SK-N-SH treated with all-trans-retinoic acid at 6 μM for 48 hours (cell line): ENCODE results near the gene SLC12A9.

Experiments used
- ATAC-seq: fragments of 200-7000 bp; cut with Tn5 transposase; 3 replicates; pipeline ENCODE4 v1.9.1; 2020; ENCODE audit warnings: mild to moderate bottlenecking, moderate library complexity
- ARNTL ChIP-seq: fragments of 450-650 bp; formaldehyde crosslinking; IDR thresholded peaks from 2 replicates; pipeline ENCODE4 v1.5.0; 2020; ENCODE audit warnings: low read depth, mild to moderate bottlenecking, moderate library complexity, borderline replicate concordance
- BACH2 ChIP-seq: fragments of 250-450 bp; sonication (Bioruptor Pico); IDR thresholded peaks from 2 replicates; pipeline ENCODE4 v1.9.0; 2021; ENCODE audit warnings: mild to moderate bottlenecking, borderline replicate concordance
- CREB5 ChIP-seq: fragments of 250-450 bp; sonication (Bioruptor Pico); IDR thresholded peaks from 2 replicates; pipeline ENCODE4 v1.5.1; 2020; ENCODE audit warnings: low read depth, mild to moderate bottlenecking, moderate library complexity
- CSDC2 ChIP-seq: fragments of 250-450 bp; sonication (Bioruptor Pico); IDR thresholded peaks from 2 replicates; pipeline ENCODE4 v1.5.0; 2020; ENCODE audit warnings: mild to moderate bottlenecking, moderate library complexity
- CSRNP3 ChIP-seq: fragments of 250-450 bp; sonication (Bioruptor Pico); IDR thresholded peaks from 2 replicates; pipeline ENCODE4 v1.5.1; 2021; ENCODE audit warnings: mild to moderate bottlenecking, moderate library complexity
- ESRRG ChIP-seq: fragments of 250-450 bp; sonication (Bioruptor Pico); IDR thresholded peaks from 2 replicates; pipeline ENCODE4 v1.6.1; 2021; ENCODE audit warnings: mild to moderate bottlenecking
- GLIS3 ChIP-seq: fragments of 250-450 bp; sonication (Bioruptor Pico); IDR thresholded peaks from 2 replicates; pipeline ENCODE4 v1.5.0; 2020; ENCODE audit warnings: mild to moderate bottlenecking, moderate library complexity
- ISL1 ChIP-seq: fragments of 250-450 bp; sonication (Bioruptor Pico); IDR thresholded peaks from 2 replicates; pipeline ENCODE4 v2.1.2; 2022; ENCODE audit warnings: mild to moderate bottlenecking, moderate library complexity
- OSR1 ChIP-seq: fragments of 250-450 bp; sonication (Bioruptor Pico); IDR thresholded peaks from 2 replicates; pipeline ENCODE4 v1.8.0; 2022; ENCODE audit warnings: moderate library complexity, mild to moderate bottlenecking, inconsistent platforms
- PATZ1 ChIP-seq: fragments of 250-450 bp; sonication (Bioruptor Pico); IDR thresholded peaks from 2 replicates; pipeline ENCODE4 v1.8.0; 2020; ENCODE audit warnings: mild to moderate bottlenecking, moderate library complexity, borderline replicate concordance
- POU6F1 ChIP-seq: fragments of 250-450 bp; sonication (Bioruptor Pico); IDR thresholded peaks from 2 replicates; pipeline ENCODE4 v1.8.0; 2021; ENCODE audit warnings: low read depth, mild to moderate bottlenecking, moderate library complexity, borderline replicate concordance
- PPARA ChIP-seq: fragments of 250-450 bp; sonication (Bioruptor Pico); IDR thresholded peaks from 2 replicates; pipeline ENCODE4 v1.5.0; 2020; ENCODE audit warnings: mild to moderate bottlenecking, borderline replicate concordance
- RARB ChIP-seq: fragments of 250-450 bp; sonication (Bioruptor Pico); IDR thresholded peaks from 2 replicates; pipeline ENCODE4 v1.8.0; 2021; ENCODE audit warnings: mild to moderate bottlenecking, moderate library complexity
- SNAI2 ChIP-seq: fragments of 250-450 bp; sonication (Bioruptor Pico); IDR thresholded peaks from 2 replicates; pipeline ENCODE4 v1.5.0; 2020; ENCODE audit warnings: mild to moderate bottlenecking, moderate library complexity
- TCF4 ChIP-seq: fragments of 250-450 bp; sonication (Bioruptor Pico); IDR thresholded peaks from 2 replicates; pipeline ENCODE4 v1.8.0; 2021; ENCODE audit warnings: mild to moderate bottlenecking, moderate library complexity, borderline replicate concordance
- TOX ChIP-seq: fragments of 250-450 bp; sonication (Bioruptor Pico); IDR thresholded peaks from 2 replicates; pipeline ENCODE4 v1.8.0; 2021; ENCODE audit warnings: mild to moderate bottlenecking, moderate library complexity, borderline replicate concordance
- TSHZ2 ChIP-seq: fragments of 250-450 bp; sonication (Bioruptor Pico); IDR thresholded peaks from 2 replicates; pipeline ENCODE4 v1.5.0; 2020; ENCODE audit warnings: mild to moderate bottlenecking, moderate library complexity
- ZC3H10 ChIP-seq: fragments of 250-450 bp; sonication (Bioruptor Pico); IDR thresholded peaks from 2 replicates; pipeline ENCODE4 v1.5.1; 2021; ENCODE audit warnings: mild to moderate bottlenecking, moderate library complexity
- ZFP3 ChIP-seq: fragments of 250-450 bp; sonication (Bioruptor Pico); IDR thresholded peaks from 2 replicates; pipeline ENCODE4 v1.5.0; 2020; ENCODE audit warnings: mild to moderate bottlenecking, moderate library complexity
- ZFP30 ChIP-seq: fragments of 450-650 bp; formaldehyde crosslinking; IDR thresholded peaks from 2 replicates; pipeline ENCODE4 v1.5.0; 2022; ENCODE audit warnings: mild to moderate bottlenecking, moderate library complexity
- ZNF565 ChIP-seq: fragments of 450-650 bp; formaldehyde crosslinking; conservative IDR thresholded peaks from 2 replicates; pipeline ENCODE4 v1.5.0; 2020; ENCODE audit warnings: low read depth, mild to moderate bottlenecking, moderate library complexity
- ZNF70 ChIP-seq: fragments of 450-650 bp; formaldehyde crosslinking; IDR thresholded peaks from 2 replicates; pipeline ENCODE4 v1.5.0; 2020; ENCODE audit warnings: mild to moderate bottlenecking, moderate library complexity
- ZNF8 ChIP-seq: fragments of 450-650 bp; formaldehyde crosslinking; IDR thresholded peaks from 2 replicates; pipeline ENCODE4 v1.5.0; 2020; ENCODE audit warnings: mild to moderate bottlenecking, moderate library complexity

SLC12A9 gene

GRCh38 chr7:100874577-100875355, 22.3 kb downstream of the SLC12A9 start, which contains the start of gene SRRT:
Gene SRRT, plus strand, starts transcription at chr7:100875103. Its CDS starts 488 bp downstream, at chr7:100875591.
- TF ChIP-seq BACH2 (CRISPR knock-in tag) (0 out of 2 replicates have a peak, but pooled peaks have one; percentile 32), ZC3H10 (no peak), ISL1 (no peak), CSRNP3 (peak; percentile 85), ZNF70 (0 out of 2 replicates have a peak, but pooled peaks have one; percentile 49), ARNTL (CRISPR knock-in tag) (no peak), ZNF565 (CRISPR knock-in tag) (no peak; the same call in none of the 2 replicates), TCF4 (CRISPR knock-in tag) (no peak), CSDC2 (CRISPR knock-in tag) (peak; percentile 87; the same call in 1 of the 2 replicates), TSHZ2 (no peak; the same call in 1 of the 2 replicates), OSR1 (CRISPR knock-in tag) (no peak), POU6F1 (peak; percentile 67; the same call in 1 of the 2 replicates), ESRRG (CRISPR knock-in tag) (0 out of 2 replicates have a peak, but pooled peaks have one; percentile 35), ZFP30 (CRISPR knock-in tag) (0 out of 2 replicates have a peak, but pooled peaks have one; percentile 35), ZFP3 (CRISPR knock-in tag) (no peak), PATZ1 (CRISPR knock-in tag) (peak; percentile 80; the same call in 1 of the 2 replicates), GLIS3 (no peak), SNAI2 (CRISPR knock-in tag) (no peak), CREB5 (no peak; the same call in 1 of the 2 replicates), TOX (CRISPR knock-in tag) (no peak), ZNF8 (CRISPR knock-in tag) (peak; percentile 60; the same call in 1 of the 2 replicates), PPARA (CRISPR knock-in tag) (no peak), RARB (CRISPR knock-in tag) (no peak)
- peak; percentile 97 for ATAC-seq

GRCh38 chr7:100875356-100875751, 22.8 kb downstream of the SLC12A9 start:
- TF ChIP-seq GLIS3 (0 out of 2 replicates have a peak, but pooled peaks have one; percentile 4), POU6F1 (no peak)
- peak; percentile 49 for ATAC-seq
